ENCODE results near the gene PLCH1.

Gene PLCH1

DNA sequence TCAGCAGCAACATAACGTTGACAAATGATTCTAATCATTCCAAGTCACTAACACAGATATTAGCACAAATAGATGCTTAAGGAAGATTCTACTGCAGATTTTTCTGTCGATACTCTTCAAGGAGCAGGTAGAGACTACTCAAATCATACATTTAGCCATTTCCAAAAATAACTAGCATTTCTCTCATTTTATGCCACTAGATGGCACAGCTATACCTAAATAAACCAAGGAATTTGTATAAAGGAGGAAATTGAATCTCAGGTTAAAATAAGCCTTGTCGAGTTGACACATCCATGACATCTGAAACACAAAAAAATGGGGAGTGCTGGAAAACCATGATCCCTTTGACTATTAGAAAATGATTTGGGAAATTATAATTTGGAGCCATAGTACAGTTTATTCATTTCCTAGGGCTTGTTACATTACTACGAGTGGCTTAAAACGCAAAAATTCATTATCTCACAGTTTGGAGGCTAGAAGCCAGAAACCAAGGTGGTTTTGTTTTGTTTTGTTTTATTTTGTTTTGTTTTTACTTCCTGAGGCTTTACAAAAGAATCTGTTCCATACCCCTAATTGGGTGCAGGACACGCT is 391.9 kb downstream of the PLCH1 start:
- peak; percentile 39 for DNase-seq (ENCODE audit: low read depth)
- TF ChIP-seq, protein P1, sequence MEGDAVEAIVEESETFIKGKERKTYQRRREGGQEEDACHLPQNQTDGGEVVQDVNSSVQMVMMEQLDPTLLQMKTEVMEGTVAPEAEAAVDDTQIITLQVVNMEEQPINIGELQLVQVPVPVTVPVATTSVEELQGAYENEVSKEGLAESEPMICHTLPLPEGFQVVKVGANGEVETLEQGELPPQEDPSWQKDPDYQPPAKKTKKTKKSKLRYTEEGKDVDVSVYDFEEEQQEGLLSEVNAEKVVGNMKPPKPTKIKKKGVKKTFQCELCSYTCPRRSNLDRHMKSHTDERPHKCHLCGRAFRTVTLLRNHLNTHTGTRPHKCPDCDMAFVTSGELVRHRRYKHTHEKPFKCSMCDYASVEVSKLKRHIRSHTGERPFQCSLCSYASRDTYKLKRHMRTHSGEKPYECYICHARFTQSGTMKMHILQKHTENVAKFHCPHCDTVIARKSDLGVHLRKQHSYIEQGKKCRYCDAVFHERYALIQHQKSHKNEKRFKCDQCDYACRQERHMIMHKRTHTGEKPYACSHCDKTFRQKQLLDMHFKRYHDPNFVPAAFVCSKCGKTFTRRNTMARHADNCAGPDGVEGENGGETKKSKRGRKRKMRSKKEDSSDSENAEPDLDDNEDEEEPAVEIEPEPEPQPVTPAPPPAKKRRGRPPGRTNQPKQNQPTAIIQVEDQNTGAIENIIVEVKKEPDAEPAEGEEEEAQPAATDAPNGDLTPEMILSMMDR (IDR thresholded peaks at IDR 0.05; ENCODE audit: control insufficient read depth, extremely low read depth, insufficient read depth): peak; percentile 56
- no peak overlapping the region for H3K4me3 ChIP-seq (ENCODE audit: low read depth, low read length)

DNA sequence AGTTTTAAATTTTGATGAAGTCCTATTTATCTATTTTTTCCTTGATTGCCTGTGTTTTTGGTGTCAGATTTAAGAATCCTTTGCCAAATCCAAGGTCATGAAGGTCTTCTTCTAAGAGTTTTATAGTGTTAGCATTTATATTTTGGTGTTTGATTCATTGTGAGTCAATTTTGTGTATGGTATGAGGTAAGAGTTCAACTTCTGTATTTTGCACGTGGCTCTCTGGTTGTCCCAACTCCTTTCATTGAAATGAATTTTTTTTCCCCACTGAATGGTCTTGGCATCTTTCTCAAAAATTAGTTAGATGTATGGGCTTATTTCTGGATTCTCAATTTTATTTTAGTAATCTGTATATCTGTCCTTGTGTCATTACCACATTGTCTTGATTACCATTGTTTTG is 394.3 kb downstream of the PLCH1 start:
- TF ChIP-seq, protein P1 (IDR thresholded peaks at IDR 0.05; ENCODE audit: control insufficient read depth, extremely low read depth, insufficient read depth): no peak
- H3K4me3 ChIP-seq (ENCODE audit: low read depth, low read length): no peak overlapping the region
- DNase-seq (ENCODE audit: low read depth): no peak

DNA sequence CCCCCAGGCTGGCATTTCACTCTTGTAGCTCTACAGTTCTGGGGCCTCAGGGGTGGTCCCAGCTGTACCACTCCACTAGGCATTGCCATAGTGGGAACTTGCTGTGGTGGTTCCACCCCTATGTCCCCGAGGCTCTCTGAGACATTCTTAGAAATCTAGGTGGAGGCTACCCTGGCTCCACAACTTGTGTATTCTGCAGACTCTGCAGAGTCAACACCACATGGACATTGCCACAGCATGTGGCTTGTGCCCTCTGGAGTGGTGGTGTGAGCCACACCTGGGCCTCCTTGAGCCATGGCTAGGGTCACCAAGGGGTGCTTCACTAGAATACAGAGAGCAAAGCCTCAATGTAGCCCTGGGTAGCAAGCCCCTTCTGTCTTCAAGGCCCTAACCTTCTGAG is 397.0 kb downstream of the PLCH1 start:
- DNase-seq (ENCODE audit: low read depth): no peak
- TF ChIP-seq, protein P1 (IDR thresholded peaks at IDR 0.05; ENCODE audit: control insufficient read depth, extremely low read depth, insufficient read depth): no peak
- H3K4me3 ChIP-seq (ENCODE audit: low read depth, low read length): no peak overlapping the region

GRCh38 chr3:155342344-155342743 is 402.5 kb downstream of the PLCH1 start:
- DNase-seq (ENCODE audit: low read depth): peak; percentile 31
- TF ChIP-seq, protein P1 (IDR thresholded peaks at IDR 0.05; ENCODE audit: control insufficient read depth, extremely low read depth, insufficient read depth): no peak
- no peak overlapping the region for H3K4me3 ChIP-seq (ENCODE audit: low read depth, low read length)

DNA sequence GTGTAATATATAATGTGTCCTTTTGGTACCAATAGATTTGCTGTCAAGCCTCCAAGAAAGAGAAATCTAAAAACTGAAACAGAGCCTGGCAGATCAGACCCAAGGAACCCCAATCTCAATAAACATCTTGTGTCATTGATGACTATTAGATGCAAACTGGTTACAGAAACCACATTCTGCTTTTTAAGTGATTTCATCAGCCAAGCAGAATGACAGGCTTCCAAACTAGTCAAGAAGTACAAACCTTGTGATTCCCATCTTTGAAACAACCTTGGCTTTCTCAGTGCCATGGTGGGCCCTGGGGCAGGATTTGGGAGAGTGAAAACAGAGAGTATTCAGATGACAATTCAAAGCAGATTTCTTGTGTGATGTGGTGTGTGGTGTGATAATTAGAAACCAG is 405.8 kb downstream of the PLCH1 start:
- DNase-seq (ENCODE audit: low read depth): no peak
- TF ChIP-seq, protein P1 (IDR thresholded peaks at IDR 0.05; ENCODE audit: control insufficient read depth, extremely low read depth, insufficient read depth): no peak
- no peak overlapping the region for H3K4me3 ChIP-seq (ENCODE audit: low read depth, low read length)

DNA sequence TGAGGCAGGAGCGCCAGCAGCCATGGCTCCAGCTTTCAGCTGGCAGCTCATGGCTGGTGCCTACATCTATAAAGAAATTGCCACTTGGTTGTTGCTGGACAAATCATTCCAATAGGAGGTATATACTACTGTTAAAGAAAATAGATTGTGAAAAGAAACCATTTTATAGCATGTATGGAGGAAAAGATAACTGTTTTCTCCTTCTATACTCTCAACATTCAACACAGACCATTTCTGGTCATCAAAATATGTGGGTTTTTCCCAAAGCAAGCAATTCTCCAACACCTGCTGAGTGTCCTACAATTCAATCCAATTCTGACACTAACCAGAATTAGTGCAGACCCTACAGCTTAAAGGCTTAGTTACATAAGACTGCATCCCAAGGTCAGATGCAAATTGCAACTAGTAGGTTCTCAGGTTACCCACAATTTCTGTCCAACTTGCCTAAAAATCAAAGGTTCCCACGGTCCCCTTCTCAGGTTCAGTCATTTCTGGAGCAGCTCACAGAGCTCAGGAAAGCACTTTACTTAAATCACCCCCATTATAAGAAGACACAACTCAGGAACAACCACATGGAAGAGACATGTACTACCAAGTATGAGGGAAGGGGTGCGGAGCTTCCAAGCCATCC is 409.0 kb downstream of the PLCH1 start:
- no peak overlapping the region for H3K4me3 ChIP-seq (ENCODE audit: low read depth, low read length)
- no peak for DNase-seq (ENCODE audit: low read depth)
- TF ChIP-seq, protein P1 (IDR thresholded peaks at IDR 0.05; ENCODE audit: control insufficient read depth, extremely low read depth, insufficient read depth): no peak
